Measurements from ENCODE around the gene ARHGAP4. TPM values are rescaled to one million over a fixed set of nuclear protein-coding genes. Genes with fewer than 3 reads are reported as not detected.

ARHGAP4 gene
- total RNA-seq, 2 experiments from 2014 or later, result 456 to 463 TPM

DNA sequence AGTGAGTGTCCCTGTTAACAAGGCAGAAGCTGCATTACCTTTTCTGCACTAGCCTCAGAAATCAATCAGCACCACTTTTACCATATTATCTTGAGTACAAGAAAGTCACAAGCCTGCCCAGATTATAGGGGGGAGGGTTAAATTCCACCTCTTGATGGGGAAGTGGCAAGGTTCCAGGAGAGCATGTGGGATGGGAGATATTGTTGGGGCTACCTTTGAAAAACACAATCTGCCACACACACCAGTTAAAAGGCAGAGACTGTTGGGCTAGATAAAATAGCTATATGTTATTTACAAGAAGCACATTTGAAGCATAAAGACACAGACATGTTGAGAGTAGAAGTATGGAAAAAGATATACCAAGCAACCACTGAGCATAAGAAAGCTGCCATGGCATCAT, 28.2 kb downstream of the ARHGAP4 start:
- DNase-seq (no peak), ATAC-seq (ENCODE audit: poor library complexity) (no peak)
- no peaks in the 10 kb centered on the region for H3K9me3 ChIP-seq (ENCODE audit: control insufficient read depth in 1 of 2, insufficient read depth in 1 of 2, low read length in 2 of 2)
- no peaks in the 10 kb centered on the region for H3K9me3 Mint-ChIP-seq
- no peak overlapping the region for H3K27ac ChIP-seq (ENCODE audit: low read depth in 1 of 2, low read length in 2 of 2)
- intact Hi-C loops (cut with DNase I, micrococcal nuclease), result loop anchor here in 1 of 2 experiments (5.0 kb wide), 1 partner anchor 81 kb away; no protein-coding TSS in a partner anchor
- POLR2A ChIA-PET, result interaction anchor here (1.0 kb wide), 1 partner anchor 9 kb away, joined by 3 read pairs; no protein-coding TSS in a partner anchor
- no peak overlapping the region for H3K4me3 Mint-ChIP-seq
- H3K27me3 Mint-ChIP-seq, result no peaks in the 10 kb centered on the region
- no peaks in the 10 kb centered on the region for H3K36me3 ChIP-seq (ENCODE audit: insufficient read depth, low read length)
- H3K27me3 ChIP-seq (ENCODE audit: control insufficient read depth in 1 of 2, insufficient read depth in 2 of 2, low read length in 2 of 2), result no peaks in the 10 kb centered on the region
- CTCF ChIA-PET, result interaction anchor here (1.4 kb wide), 1 partner anchor 25 kb away, joined by 3 read pairs; no protein-coding TSS in a partner anchor
- no peak overlapping the region for H3K27ac Mint-ChIP-seq
- peaks cover 30% of the 10 kb centered on the region for H3K4me1 Mint-ChIP-seq (ENCODE audit: low read depth)
- TF ChIP-seq, protein P1, sequence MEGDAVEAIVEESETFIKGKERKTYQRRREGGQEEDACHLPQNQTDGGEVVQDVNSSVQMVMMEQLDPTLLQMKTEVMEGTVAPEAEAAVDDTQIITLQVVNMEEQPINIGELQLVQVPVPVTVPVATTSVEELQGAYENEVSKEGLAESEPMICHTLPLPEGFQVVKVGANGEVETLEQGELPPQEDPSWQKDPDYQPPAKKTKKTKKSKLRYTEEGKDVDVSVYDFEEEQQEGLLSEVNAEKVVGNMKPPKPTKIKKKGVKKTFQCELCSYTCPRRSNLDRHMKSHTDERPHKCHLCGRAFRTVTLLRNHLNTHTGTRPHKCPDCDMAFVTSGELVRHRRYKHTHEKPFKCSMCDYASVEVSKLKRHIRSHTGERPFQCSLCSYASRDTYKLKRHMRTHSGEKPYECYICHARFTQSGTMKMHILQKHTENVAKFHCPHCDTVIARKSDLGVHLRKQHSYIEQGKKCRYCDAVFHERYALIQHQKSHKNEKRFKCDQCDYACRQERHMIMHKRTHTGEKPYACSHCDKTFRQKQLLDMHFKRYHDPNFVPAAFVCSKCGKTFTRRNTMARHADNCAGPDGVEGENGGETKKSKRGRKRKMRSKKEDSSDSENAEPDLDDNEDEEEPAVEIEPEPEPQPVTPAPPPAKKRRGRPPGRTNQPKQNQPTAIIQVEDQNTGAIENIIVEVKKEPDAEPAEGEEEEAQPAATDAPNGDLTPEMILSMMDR (IDR thresholded peaks at IDR 0.05), result no peak
- H3K36me3 Mint-ChIP-seq (ENCODE audit: low read depth), result no peaks in the 10 kb centered on the region
- H3K4me3 ChIP-seq (ENCODE audit: low read length), result no peak overlapping the region
- H3K4me1 ChIP-seq (ENCODE audit: insufficient read depth, low read length), result peaks cover 27% of the 10 kb centered on the region

DNA sequence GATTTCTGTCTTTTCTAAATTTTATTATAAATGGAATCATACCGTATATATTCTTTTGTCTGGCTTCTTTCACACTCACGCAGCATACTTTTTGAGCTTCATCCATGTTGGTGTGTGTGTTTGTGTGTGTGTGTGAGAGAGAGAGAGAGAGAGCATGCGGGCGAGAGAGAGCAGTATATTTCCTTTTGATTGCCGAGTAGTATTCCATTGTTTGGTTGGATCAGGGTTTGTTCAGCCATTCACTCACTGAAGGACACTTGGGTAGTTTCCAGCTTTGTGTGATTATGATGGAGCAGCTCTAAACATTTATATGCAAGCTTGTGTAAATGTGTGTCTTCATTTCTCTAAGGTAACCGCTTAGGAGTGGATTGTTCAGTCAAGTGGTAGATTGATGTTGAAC, 36.9 kb downstream of the ARHGAP4 start:
- ChIA-PET POLR2A (no interaction called here), CTCF (no interaction called here)
- Histone ChIP-seq H3K4me1 (ENCODE audit: insufficient read depth, low read length) (peaks cover 15% of the 10 kb centered on the region), H3K27ac (ENCODE audit: low read depth in 1 of 2, low read length in 2 of 2) (no peak overlapping the region), H3K36me3 (ENCODE audit: insufficient read depth, low read length) (no peaks in the 10 kb centered on the region), H3K27me3 (ENCODE audit: control insufficient read depth in 1 of 2, insufficient read depth in 2 of 2, low read length in 2 of 2) (peaks cover 13 to 19% of the 10 kb centered on the region in 2 experiments), H3K4me3 (ENCODE audit: low read length) (no peak overlapping the region), H3K9me3 (ENCODE audit: control insufficient read depth in 1 of 2, insufficient read depth in 1 of 2, low read length in 2 of 2) (peaks cover 0 to 10% of the 10 kb centered on the region in 2 experiments)
- intact Hi-C loops (cut with DNase I, micrococcal nuclease), result loop anchor here in 1 of 2 experiments (10.0 kb wide), 1 partner anchor 124 kb away; the partner anchor contains the start of gene PLXNB3
- H3K27ac Mint-ChIP-seq, result no peak overlapping the region
- no peaks in the 10 kb centered on the region for H3K4me1 Mint-ChIP-seq (ENCODE audit: low read depth)
- DNase-seq, result no peak
- peaks cover 5% of the 10 kb centered on the region for H3K27me3 Mint-ChIP-seq
- H3K9me3 Mint-ChIP-seq, result no peaks in the 10 kb centered on the region
- TF ChIP-seq, protein P1 (IDR thresholded peaks at IDR 0.05), result no peak
- ATAC-seq (ENCODE audit: poor library complexity), result no peak
- H3K36me3 Mint-ChIP-seq (ENCODE audit: low read depth), result no peaks in the 10 kb centered on the region
- no peak overlapping the region for H3K4me3 Mint-ChIP-seq

DNA sequence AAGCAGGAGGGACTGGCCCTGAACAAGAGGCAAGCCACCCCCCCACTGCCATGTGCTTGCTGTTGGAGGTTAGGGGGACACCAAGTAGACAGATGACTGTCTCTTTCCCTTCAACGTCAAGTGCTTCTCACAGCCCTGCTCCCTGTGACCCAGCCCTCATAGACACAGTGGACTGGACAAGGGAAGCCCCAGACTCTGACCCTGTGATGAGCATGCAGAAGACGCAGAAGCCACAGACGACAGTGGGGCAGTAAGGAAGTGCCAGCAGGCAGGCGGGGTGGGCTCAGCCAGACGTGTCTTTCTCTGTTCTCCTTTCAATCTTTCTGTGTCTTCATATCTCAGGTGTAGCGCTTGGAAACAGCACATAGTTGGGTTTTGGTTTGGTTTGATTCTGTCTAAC, 37.7 kb downstream of the ARHGAP4 start:
- intact Hi-C loops (cut with DNase I, micrococcal nuclease), result loop anchor here in 1 of 2 experiments (10.0 kb wide), 1 partner anchor 124 kb away; the partner anchor contains the start of gene PLXNB3
- H3K4me3 ChIP-seq (ENCODE audit: low read length), result no peak overlapping the region
- H3K36me3 ChIP-seq (ENCODE audit: insufficient read depth, low read length), result no peaks in the 10 kb centered on the region
- H3K36me3 Mint-ChIP-seq (ENCODE audit: low read depth), result no peaks in the 10 kb centered on the region
- no peaks in the 10 kb centered on the region for H3K9me3 Mint-ChIP-seq
- H3K27me3 Mint-ChIP-seq, result peaks cover 6% of the 10 kb centered on the region
- H3K4me1 ChIP-seq (ENCODE audit: insufficient read depth, low read length), result peaks cover 15% of the 10 kb centered on the region
- peaks cover 0 to 10% of the 10 kb centered on the region in 2 experiments for H3K9me3 ChIP-seq (ENCODE audit: control insufficient read depth in 1 of 2, insufficient read depth in 1 of 2, low read length in 2 of 2)
- no peak overlapping the region for H3K27ac Mint-ChIP-seq
- H3K4me1 Mint-ChIP-seq (ENCODE audit: low read depth), result no peaks in the 10 kb centered on the region
- DNase-seq (no peak), ATAC-seq (ENCODE audit: poor library complexity) (no peak)
- no peak overlapping the region for H3K27ac ChIP-seq (ENCODE audit: low read depth in 1 of 2, low read length in 2 of 2)
- H3K27me3 ChIP-seq (ENCODE audit: control insufficient read depth in 1 of 2, insufficient read depth in 2 of 2, low read length in 2 of 2), result peaks cover 17 to 27% of the 10 kb centered on the region in 2 experiments
- no peak overlapping the region for H3K4me3 Mint-ChIP-seq
- ChIA-PET POLR2A (no interaction called here), CTCF (no interaction called here)
- TF ChIP-seq, protein P1 (IDR thresholded peaks at IDR 0.05), result no peak

Measured in CD4-positive, alpha-beta T cell (primary cell).